Activated naive CD8-positive, alpha-beta T cell treated with anti-CD3 and anti-CD28 coated beads, Interleukin-2, amount 50 U/mL, for 24 hours (primary cell): ENCODE data around the gene SHANK1.

ENCODE experiments used
- ATAC-seq: fragments of 150-1000 bp; cut with Tn5 transposase; one replicate; pipeline ENCODE4 v1.10.0; 2021
- DNase-seq: peaks from one replicate; pipeline ENCODE4 v3.0.0; 2021
- H3K27ac Mint-ChIP-seq: one replicate; pipeline ENCODE4 v1.8.0; 2021; ENCODE audit warnings: mild to moderate bottlenecking, mixed read lengths
- H3K27me3 Mint-ChIP-seq: one replicate; pipeline ENCODE4 v1.8.0; 2021; ENCODE audit warnings: mixed read lengths
- H3K36me3 Mint-ChIP-seq: one replicate; pipeline ENCODE4 v1.8.0; 2021; ENCODE audit warnings: low read depth, mixed read lengths
- H3K4me1 Mint-ChIP-seq: one replicate; pipeline ENCODE4 v1.8.0; 2021; ENCODE audit warnings: mixed read lengths
- H3K4me3 Mint-ChIP-seq: one replicate; pipeline ENCODE4 v1.8.0; 2021; ENCODE audit warnings: mild to moderate bottlenecking, moderate library complexity, mixed read lengths
- H3K9me3 Mint-ChIP-seq: one replicate; pipeline ENCODE4 v1.8.0; 2021; ENCODE audit warnings: mixed read lengths

The SHANK1 gene

GRCh38 chr19:50695251-50696093 is 24.1 kb downstream of the SHANK1 start:
- Mint-ChIP-seq H3K36me3 (no peaks in the 10 kb centered on the region), H3K4me3 (no peak overlapping the region), H3K9me3 (no peaks in the 10 kb centered on the region), H3K27me3 (peaks cover 52% of the 10 kb centered on the region), H3K27ac (no peak overlapping the region), H3K4me1 (peaks cover 3% of the 10 kb centered on the region)
- ATAC-seq (no peak), DNase-seq (peak; percentile 47)

GRCh38 chr19:50694815-50695145 is 24.8 kb downstream of the SHANK1 start:
- no peak overlapping the region for H3K27ac Mint-ChIP-seq
- H3K4me1 Mint-ChIP-seq: peaks cover 3% of the 10 kb centered on the region
- no peak for ATAC-seq
- H3K27me3 Mint-ChIP-seq: peaks cover 54% of the 10 kb centered on the region
- H3K9me3 Mint-ChIP-seq: no peaks in the 10 kb centered on the region
- H3K4me3 Mint-ChIP-seq: no peak overlapping the region
- no peaks in the 10 kb centered on the region for H3K36me3 Mint-ChIP-seq
- no peak for DNase-seq

- Mint-ChIP-seq H3K27me3 (peaks cover 55% of the 10 kb centered on the region), H3K9me3 (no peaks in the 10 kb centered on the region), H3K27ac (no peak overlapping the region), H3K4me1 (peaks cover 3% of the 10 kb centered on the region), H3K36me3 (no peaks in the 10 kb centered on the region), H3K4me3 (no peak overlapping the region)
- ATAC-seq (no peak), DNase-seq (no peak)
These were observed 26.3 kb downstream of the SHANK1 start for GRCh38 chr19:50693064-50693975.

- Mint-ChIP-seq H3K9me3 (no peaks in the 10 kb centered on the region), H3K27me3 (peaks cover 47% of the 10 kb centered on the region), H3K4me3 (no peak overlapping the region), H3K36me3 (no peaks in the 10 kb centered on the region), H3K4me1 (peaks cover 3% of the 10 kb centered on the region), H3K27ac (no peak overlapping the region)
- ATAC-seq: no peak
- DNase-seq: no peak
These were observed 29.2 kb downstream of the SHANK1 start for GRCh38 chr19:50690439-50690838.

- H3K27ac Mint-ChIP-seq: no peak overlapping the region
- H3K9me3 Mint-ChIP-seq: no peaks in the 10 kb centered on the region
- H3K4me3 Mint-ChIP-seq: no peak overlapping the region
- peaks cover 49% of the 10 kb centered on the region for H3K27me3 Mint-ChIP-seq
- no peak for DNase-seq
- no peak for ATAC-seq
- no peaks in the 10 kb centered on the region for H3K4me1 Mint-ChIP-seq
- no peaks in the 10 kb centered on the region for H3K36me3 Mint-ChIP-seq
These were observed 30.8 kb downstream of the SHANK1 start for GRCh38 chr19:50688766-50689165.

- ATAC-seq (no peak), DNase-seq (no peak)
- Mint-ChIP-seq H3K27ac (no peak overlapping the region), H3K4me3 (no peak overlapping the region), H3K4me1 (no peaks in the 10 kb centered on the region), H3K27me3 (peaks cover 43% of the 10 kb centered on the region), H3K9me3 (no peaks in the 10 kb centered on the region), H3K36me3 (no peaks in the 10 kb centered on the region)
These were observed 33.1 kb downstream of the SHANK1 start for GRCh38 chr19:50686310-50687032.

GRCh38 chr19:50679177-50680125 is 40.2 kb downstream of the SHANK1 start:
- Mint-ChIP-seq H3K4me1 (peaks cover 10% of the 10 kb centered on the region), H3K4me3 (peak overlapping the region; percentile 10), H3K27me3 (peaks cover 49% of the 10 kb centered on the region), H3K36me3 (peaks cover 2% of the 10 kb centered on the region), H3K9me3 (no peaks in the 10 kb centered on the region), H3K27ac (no peak overlapping the region)
- DNase-seq (peak; percentile 85), ATAC-seq (peak; percentile 98)

GRCh38 chr19:50678323-50678722 is 41.3 kb downstream of the SHANK1 start:
- Mint-ChIP-seq H3K4me3 (no peak overlapping the region), H3K36me3 (peaks cover 2% of the 10 kb centered on the region), H3K27ac (no peak overlapping the region), H3K9me3 (no peaks in the 10 kb centered on the region), H3K27me3 (peaks cover 51% of the 10 kb centered on the region), H3K4me1 (peaks cover 10% of the 10 kb centered on the region)
- ATAC-seq: no peak
- DNase-seq: no peak

GRCh38 chr19:50677636-50678035 is 42.0 kb downstream of the SHANK1 start:
- ATAC-seq: no peak
- H3K9me3 Mint-ChIP-seq: no peaks in the 10 kb centered on the region
- H3K36me3 Mint-ChIP-seq: peaks cover 2% of the 10 kb centered on the region
- no peak for DNase-seq
- peaks cover 58% of the 10 kb centered on the region for H3K27me3 Mint-ChIP-seq
- H3K4me3 Mint-ChIP-seq: no peak overlapping the region
- H3K27ac Mint-ChIP-seq: no peak overlapping the region
- peaks cover 10% of the 10 kb centered on the region for H3K4me1 Mint-ChIP-seq

- H3K36me3 Mint-ChIP-seq: peaks cover 2% of the 10 kb centered on the region
- no peak overlapping the region for H3K27ac Mint-ChIP-seq
- peaks cover 60% of the 10 kb centered on the region for H3K27me3 Mint-ChIP-seq
- H3K4me3 Mint-ChIP-seq: no peak overlapping the region
- DNase-seq (no peak), ATAC-seq (no peak)
- peaks cover 10% of the 10 kb centered on the region for H3K4me1 Mint-ChIP-seq
- no peaks in the 10 kb centered on the region for H3K9me3 Mint-ChIP-seq
These were observed 42.9 kb downstream of the SHANK1 start for GRCh38 chr19:50676625-50677197.

- H3K4me3 Mint-ChIP-seq: no peak overlapping the region
- H3K36me3 Mint-ChIP-seq: peaks cover 4% of the 10 kb centered on the region
- H3K4me1 Mint-ChIP-seq: peaks cover 2% of the 10 kb centered on the region
- DNase-seq (no peak), ATAC-seq (no peak)
- H3K27me3 Mint-ChIP-seq: peaks cover 61% of the 10 kb centered on the region
- H3K9me3 Mint-ChIP-seq: no peaks in the 10 kb centered on the region
- H3K27ac Mint-ChIP-seq: no peak overlapping the region
These were observed 46.5 kb downstream of the SHANK1 start for GRCh38 chr19:50673118-50673517.

- Mint-ChIP-seq H3K4me1 (no peaks in the 10 kb centered on the region), H3K4me3 (no peak overlapping the region), H3K9me3 (no peaks in the 10 kb centered on the region), H3K27ac (no peak overlapping the region), H3K27me3 (peaks cover 48% of the 10 kb centered on the region), H3K36me3 (peaks cover 2% of the 10 kb centered on the region)
- no peak for DNase-seq
- ATAC-seq: no peak
These were observed 49.6 kb downstream of the SHANK1 start for GRCh38 chr19:50670102-50670380.

GRCh38 chr19:50669302-50670101 is 50.1 kb downstream of the SHANK1 start:
- H3K4me3 Mint-ChIP-seq: no peak overlapping the region
- peaks cover 52% of the 10 kb centered on the region for H3K27me3 Mint-ChIP-seq
- DNase-seq: peak; percentile 64
- H3K27ac Mint-ChIP-seq: no peak overlapping the region
- no peaks in the 10 kb centered on the region for H3K9me3 Mint-ChIP-seq
- H3K36me3 Mint-ChIP-seq: peaks cover 2% of the 10 kb centered on the region
- H3K4me1 Mint-ChIP-seq: no peaks in the 10 kb centered on the region
- ATAC-seq: no peak
